Measurements from ENCODE around the gene ANO7. TPM values are rescaled to one million over a fixed set of nuclear protein-coding genes. Genes with fewer than 3 reads are reported as not detected.
A peak's percentile ranks its signal among the peaks of the same experiment; 100 is the strongest.

The ANO7 gene
- not detected for polyA plus RNA-seq (ENCODE audit: low read depth in 6 of 6)

GRCh38 chr2:241188361-241189092 lies at the start of gene ANO7:
TSS of gene ANO7 (plus strand) at chr2:241188677. CDS start at chr2:241190064, 1,387 bp downstream.
- Mint-ChIP-seq H3K36me3 (no peaks in the 10 kb centered on the region), H3K27me3 (no peaks in the 10 kb centered on the region), H3K4me1 (peaks cover 0 to 3% (median 0%) of the 10 kb centered on the region in 3 donors), H3K4me3 (peak within 1 kb of the TSS in 1 of 8 donors; percentile 20), H3K9me3 (no peaks in the 10 kb centered on the region), H3K27ac (peak within 1 kb of the TSS in 2 of 6 donors; percentile 56 to 70)
- ATAC-seq (ENCODE audit: low read depth in 2 of 2) (peak in 1 of 2 donors; percentile 18), DNase-seq (no peak)

- no peaks in the 10 kb centered on the region for H3K27me3 Mint-ChIP-seq
- H3K4me3 Mint-ChIP-seq = peak overlapping the region in 2 of 8 donors; percentile 3 to 25
- H3K27ac Mint-ChIP-seq = peak overlapping the region in 1 of 6 donors; percentile 28
- DNase-seq = no peak
- ATAC-seq (ENCODE audit: low read depth in 2 of 2) = no peak
- H3K36me3 Mint-ChIP-seq = peaks cover 0 to 11% of the 10 kb centered on the region in 2 donors
- H3K4me1 Mint-ChIP-seq = peaks cover 8 to 10% (median 9%) of the 10 kb centered on the region in 3 donors
- no peaks in the 10 kb centered on the region for H3K9me3 Mint-ChIP-seq
Measured at GRCh38 chr2:241139531-241140444, 48.7 kb upstream of the ANO7 start.

- H3K9me3 Mint-ChIP-seq = no peaks in the 10 kb centered on the region
- no peak for ATAC-seq (ENCODE audit: low read depth in 2 of 2)
- peaks cover 0 to 11% of the 10 kb centered on the region in 2 donors for H3K36me3 Mint-ChIP-seq
- H3K27me3 Mint-ChIP-seq = no peaks in the 10 kb centered on the region
- no peak for DNase-seq
- peaks cover 8 to 10% (median 9%) of the 10 kb centered on the region in 3 donors for H3K4me1 Mint-ChIP-seq
- H3K4me3 Mint-ChIP-seq = no peak overlapping the region
- no peak overlapping the region for H3K27ac Mint-ChIP-seq
Measured at GRCh38 chr2:241140445-241140840, 48.0 kb upstream of the ANO7 start.

GRCh38 chr2:241141214-241141770 lies 47.2 kb upstream of the ANO7 start:
- no peak overlapping the region for H3K27ac Mint-ChIP-seq

GRCh38 chr2:241142063-241142462 lies 46.4 kb upstream of the ANO7 start:
- Mint-ChIP-seq H3K4me3 (peak overlapping the region in 2 of 8 donors; percentile 9 to 22), H3K27me3 (no peaks in the 10 kb centered on the region), H3K4me1 (peaks cover 8 to 17% (median 15%) of the 10 kb centered on the region in 3 donors), H3K27ac (no peak overlapping the region), H3K9me3 (no peaks in the 10 kb centered on the region), H3K36me3 (peaks cover 0 to 11% of the 10 kb centered on the region in 2 donors)
- no peak for ATAC-seq (ENCODE audit: low read depth in 2 of 2)
- no peak for DNase-seq

More at GRCh38 chr2:241141214-241141770, 47.2 kb upstream of the ANO7 start:
- H3K9me3 Mint-ChIP-seq = no peaks in the 10 kb centered on the region
- H3K36me3 Mint-ChIP-seq = peaks cover 0 to 11% of the 10 kb centered on the region in 2 donors
- no peak for ATAC-seq (ENCODE audit: low read depth in 2 of 2)
- peak overlapping the region in 1 of 8 donors; percentile 9 for H3K4me3 Mint-ChIP-seq
- H3K4me1 Mint-ChIP-seq = peaks cover 8 to 13% (median 13%) of the 10 kb centered on the region in 3 donors
- H3K27me3 Mint-ChIP-seq = no peaks in the 10 kb centered on the region
- DNase-seq = no peak

- no peak overlapping the region for H3K27ac Mint-ChIP-seq
- H3K27me3 Mint-ChIP-seq = no peaks in the 10 kb centered on the region
- peaks cover 0 to 11% of the 10 kb centered on the region in 2 donors for H3K36me3 Mint-ChIP-seq
- DNase-seq (no peak), ATAC-seq (ENCODE audit: low read depth in 2 of 2) (no peak)
- H3K9me3 Mint-ChIP-seq = no peaks in the 10 kb centered on the region
- no peak overlapping the region for H3K4me3 Mint-ChIP-seq
- peaks cover 8 to 17% (median 15%) of the 10 kb centered on the region in 3 donors for H3K4me1 Mint-ChIP-seq
Measured at GRCh38 chr2:241142593-241142992, 45.9 kb upstream of the ANO7 start.

- no peaks in the 10 kb centered on the region for H3K27me3 Mint-ChIP-seq
- no peak overlapping the region for H3K27ac Mint-ChIP-seq
- DNase-seq (no peak), ATAC-seq (ENCODE audit: low read depth in 2 of 2) (no peak)
- no peaks in the 10 kb centered on the region for H3K9me3 Mint-ChIP-seq
- peaks cover 0 to 11% of the 10 kb centered on the region in 2 donors for H3K36me3 Mint-ChIP-seq
- peak overlapping the region in 1 of 8 donors; percentile 99 for H3K4me3 Mint-ChIP-seq
- H3K4me1 Mint-ChIP-seq = peaks cover 29 to 45% (median 37%) of the 10 kb centered on the region in 3 donors
Measured at GRCh38 chr2:241146286-241146685, 42.2 kb upstream of the ANO7 start.

GRCh38 chr2:241147336-241147735 lies 41.1 kb upstream of the ANO7 start:
- DNase-seq (no peak), ATAC-seq (ENCODE audit: low read depth in 2 of 2) (no peak)
- H3K27ac Mint-ChIP-seq = no peak overlapping the region
- no peaks in the 10 kb centered on the region for H3K9me3 Mint-ChIP-seq
- H3K27me3 Mint-ChIP-seq = no peaks in the 10 kb centered on the region
- H3K4me3 Mint-ChIP-seq = peak overlapping the region in 6 of 8 donors; percentile 15 to 99 (median 38)
- peaks cover 36 to 46% (median 36%) of the 10 kb centered on the region in 3 donors for H3K4me1 Mint-ChIP-seq
- H3K36me3 Mint-ChIP-seq = peaks cover 0 to 2% of the 10 kb centered on the region in 2 donors

- no peaks in the 10 kb centered on the region for H3K36me3 Mint-ChIP-seq
- H3K27ac Mint-ChIP-seq = peak overlapping the region in 3 of 6 donors; percentile 90 to 97 (median 92)
- H3K9me3 Mint-ChIP-seq = no peaks in the 10 kb centered on the region
- H3K4me1 Mint-ChIP-seq = peaks cover 34 to 48% (median 36%) of the 10 kb centered on the region in 3 donors
- DNase-seq = no peak
- H3K27me3 Mint-ChIP-seq = no peaks in the 10 kb centered on the region
- H3K4me3 Mint-ChIP-seq = peak overlapping the region; percentile 88 to 99 (median 92)
- ATAC-seq (ENCODE audit: low read depth in 2 of 2) = no peak
Measured at GRCh38 chr2:241148239-241148638, 40.2 kb upstream of the ANO7 start.

- Mint-ChIP-seq H3K4me1 (peaks cover 33 to 48% (median 36%) of the 10 kb centered on the region in 3 donors), H3K27ac (peak within 1 kb of the TSS; percentile 92 to 98 (median 96)), H3K4me3 (peak within 1 kb of the TSS; percentile 92 to 100 (median 99)), H3K9me3 (no peaks in the 10 kb centered on the region), H3K36me3 (no peaks in the 10 kb centered on the region), H3K27me3 (no peaks in the 10 kb centered on the region)
- DNase-seq = peak; percentile 88
- peak; percentile 74 to 76 for ATAC-seq (ENCODE audit: low read depth in 2 of 2)
Measured at GRCh38 chr2:241148891-241149674, 39.4 kb upstream of the ANO7 start, which contains the start of gene PASK. TSS of gene PASK (minus strand) at chr2:241149472. CDS start at chr2:241143032, 6,440 bp downstream.

- Mint-ChIP-seq H3K9me3 (no peaks in the 10 kb centered on the region), H3K4me1 (peaks cover 33 to 48% (median 36%) of the 10 kb centered on the region in 3 donors)
Measured at GRCh38 chr2:241149675-241149924, 38.9 kb upstream of the ANO7 start.

GRCh38 chr2:241149925-241150659 lies 38.4 kb upstream of the ANO7 start, which contains the start of gene PPP1R7:
TSS of gene PPP1R7 (plus strand) at chr2:241150467. CDS start at chr2:241150496, 29 bp downstream.
- Mint-ChIP-seq H3K36me3 (no peaks in the 10 kb centered on the region), H3K27ac (peak within 1 kb of the TSS; percentile 92 to 98 (median 96)), H3K9me3 (no peaks in the 10 kb centered on the region), H3K27me3 (no peaks in the 10 kb centered on the region), H3K4me1 (peaks cover 33 to 48% (median 36%) of the 10 kb centered on the region in 3 donors), H3K4me3 (peak within 1 kb of the TSS; percentile 92 to 100 (median 99))
- peak; percentile 83 to 84 for ATAC-seq (ENCODE audit: low read depth in 2 of 2)
- DNase-seq = peak; percentile 94

More at GRCh38 chr2:241149675-241149924, 38.9 kb upstream of the ANO7 start:
- H3K4me3 Mint-ChIP-seq = peak overlapping the region; percentile 92 to 100 (median 99)
- no peaks in the 10 kb centered on the region for H3K27me3 Mint-ChIP-seq
- H3K36me3 Mint-ChIP-seq = no peaks in the 10 kb centered on the region
- DNase-seq (no peak), ATAC-seq (ENCODE audit: low read depth in 2 of 2) (peak; percentile 8 to 9)
- peak overlapping the region in 5 of 6 donors; percentile 88 to 94 (median 92) for H3K27ac Mint-ChIP-seq

Data from naive B cell (primary cell).